Tibial nerve (tissue), 4 donors: Measurements from ENCODE around the gene C11orf71. TPM values are rescaled to one million over a fixed set of nuclear protein-coding genes. Genes with fewer than 3 reads are reported as not detected.

ENCODE experiments used
- DNase-seq, 2 donors: peaks; one replicate each; pipeline ENCODE4 v3.0.0-alpha.2; 2019; ENCODE audit warnings: low spot score in 2 of 2
- H3K27ac ChIP-seq, 4 donors: fragments of 200-600 bp; sonication (generic) in 3 of 4; one replicate each; pipeline ENCODE4 v1.5.1; 2017 to 2019; ENCODE audit warnings: mild to moderate bottlenecking in 1 of 4
- H3K27me3 ChIP-seq, 2 donors: fragments of 200-600 bp; sonication (generic) in 1 of 2; one replicate each; pipeline versions ENCODE4 v1.5.1 to v1.6.0; 2017 to 2019
- H3K36me3 ChIP-seq, 3 donors: fragments of 200-600 bp; sonication (generic); one replicate each; pipeline ENCODE4 v1.5.1; 2018 to 2019
- H3K4me1 ChIP-seq, 4 donors: fragments of 200-600 bp; sonication (generic) in 3 of 4; one replicate each; pipeline ENCODE4 v1.5.1; 2017 to 2019
- H3K4me3 ChIP-seq, 4 donors: fragments of 200-600 bp; sonication (generic) in 3 of 4; one replicate each; pipeline ENCODE4 v1.5.1; 2017 to 2019; ENCODE audit warnings: mild to moderate bottlenecking in 1 of 4, moderate library complexity in 1 of 4
- H3K9me3 ChIP-seq, 4 donors: fragments of 200-600 bp; sonication (generic) in 3 of 4; one replicate each; pipeline ENCODE4 v1.5.1; 2017 to 2019
- EP300 ChIP-seq, 2 donors: sonication (generic); formaldehyde crosslinking; IDR thresholded peaks; one replicate each; pipeline ENCODE4 v1.6.1; 2017; ENCODE audit warnings: antibody characterized with exemption in 2 of 2, mild to moderate bottlenecking in 1 of 2
- POLR2A ChIP-seq, 2 donors: fragments of 450-650 bp; IDR thresholded peaks; one replicate each; pipeline ENCODE4 v1.6.1; 2017; ENCODE audit warnings: antibody characterized with exemption in 2 of 2, mild to moderate bottlenecking in 2 of 2, moderate library complexity in 2 of 2
- WGBS, 2 donors: methylation state at CpG; one replicate each; pipeline ENCODE4 v1.1.5; 2018; 5-methylcytosine and 5-hydroxymethylcytosine counted together
- total RNA-seq, 4 donors: library from RNA; depleted of rRNA; stranded (reverse); fragments of >200 nt; gene quantifications; one replicate each; pipeline ENCODE4 v1.1.0, GENCODE V29; 2016
- TF ChIP-seq, protein P1 (sequence below), 5 experiments: fragments of 200-600 bp in 3 of 5; fragments of 450-650 bp in 2 of 5; sonication (generic) in 3 of 5; IDR thresholded peaks; one replicate each; pipeline ENCODE4 v1.5.1; 2016 to 2019; ENCODE audit warnings: antibody characterized with exemption in 5 of 5, mild to moderate bottlenecking in 3 of 5, moderate library complexity in 2 of 5

Gene C11orf71
- total RNA-seq, 4 donors from 2014 or later, result 3.3 to 16.0 (median 13.5) TPM

- TF ChIP-seq, protein P1, sequence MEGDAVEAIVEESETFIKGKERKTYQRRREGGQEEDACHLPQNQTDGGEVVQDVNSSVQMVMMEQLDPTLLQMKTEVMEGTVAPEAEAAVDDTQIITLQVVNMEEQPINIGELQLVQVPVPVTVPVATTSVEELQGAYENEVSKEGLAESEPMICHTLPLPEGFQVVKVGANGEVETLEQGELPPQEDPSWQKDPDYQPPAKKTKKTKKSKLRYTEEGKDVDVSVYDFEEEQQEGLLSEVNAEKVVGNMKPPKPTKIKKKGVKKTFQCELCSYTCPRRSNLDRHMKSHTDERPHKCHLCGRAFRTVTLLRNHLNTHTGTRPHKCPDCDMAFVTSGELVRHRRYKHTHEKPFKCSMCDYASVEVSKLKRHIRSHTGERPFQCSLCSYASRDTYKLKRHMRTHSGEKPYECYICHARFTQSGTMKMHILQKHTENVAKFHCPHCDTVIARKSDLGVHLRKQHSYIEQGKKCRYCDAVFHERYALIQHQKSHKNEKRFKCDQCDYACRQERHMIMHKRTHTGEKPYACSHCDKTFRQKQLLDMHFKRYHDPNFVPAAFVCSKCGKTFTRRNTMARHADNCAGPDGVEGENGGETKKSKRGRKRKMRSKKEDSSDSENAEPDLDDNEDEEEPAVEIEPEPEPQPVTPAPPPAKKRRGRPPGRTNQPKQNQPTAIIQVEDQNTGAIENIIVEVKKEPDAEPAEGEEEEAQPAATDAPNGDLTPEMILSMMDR (IDR thresholded peaks at IDR 0.05), result no peak
- no peak for TF ChIP-seq POLR2A (IDR thresholded peaks at IDR 0.05)
- no peak for TF ChIP-seq EP300 (IDR thresholded peaks at IDR 0.05)
- no peaks in the 10 kb centered on the region for H3K36me3 ChIP-seq
- 77 to 81% methylated on average over 5 of the region's 5 CpGs for WGBS, 2 donors
- H3K4me3 ChIP-seq, result no peak overlapping the region
- no peaks in the 10 kb centered on the region for H3K27me3 ChIP-seq
- no peak for DNase-seq
- H3K27ac ChIP-seq, result no peak overlapping the region
- H3K9me3 ChIP-seq, result no peaks in the 10 kb centered on the region
- peaks cover 0 to 3% (median 0%) of the 10 kb centered on the region in 4 donors for H3K4me1 ChIP-seq
Measured at GRCh38 chr11:114368918-114369680, 31.2 kb downstream of the C11orf71 start.

DNA sequence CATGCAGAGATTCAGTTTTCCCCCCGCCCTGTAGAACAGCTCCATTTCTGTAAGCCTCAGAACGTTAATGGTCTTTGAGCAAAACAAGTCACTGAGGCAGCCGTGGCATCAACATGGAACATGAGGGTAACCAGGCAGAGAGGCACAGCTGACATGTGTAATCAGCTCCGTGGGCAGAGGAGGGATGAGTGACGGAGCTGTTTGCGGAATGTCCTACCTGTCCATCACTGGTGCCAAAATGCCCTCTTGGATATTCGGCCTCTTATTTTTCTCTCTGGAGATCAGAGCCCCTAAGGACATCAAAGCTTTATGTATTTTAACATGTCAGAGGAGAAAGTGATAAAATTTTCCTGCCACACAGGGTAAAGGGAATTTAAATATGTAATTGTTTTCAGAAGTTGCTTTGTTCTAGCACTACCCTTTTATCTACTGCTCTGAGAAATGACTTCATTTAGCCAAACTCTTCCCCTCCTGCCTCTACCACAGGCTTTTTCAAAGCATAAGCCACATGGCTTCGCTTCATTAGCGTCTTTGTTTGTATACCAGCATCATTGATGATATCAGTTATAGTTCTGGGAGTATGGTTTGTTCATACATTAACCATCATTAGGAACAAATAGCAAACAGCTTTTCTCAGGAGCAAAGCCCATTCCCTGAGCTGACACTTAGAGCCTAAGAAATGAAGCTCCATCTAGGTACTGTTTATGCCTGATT is 32.9 kb downstream of the C11orf71 start:
- Histone ChIP-seq H3K36me3 (no peaks in the 10 kb centered on the region), H3K4me3 (no peak overlapping the region), H3K27me3 (no peaks in the 10 kb centered on the region), H3K27ac (no peak overlapping the region), H3K4me1 (peaks cover 0 to 3% (median 0%) of the 10 kb centered on the region in 4 donors), H3K9me3 (no peaks in the 10 kb centered on the region)
- 54 to 68% methylated on average over 9 of the region's 9 CpGs for WGBS, 2 donors
- DNase-seq, result no peak
- TF ChIP-seq POLR2A (IDR thresholded peaks at IDR 0.05), result no peak

- Histone ChIP-seq H3K9me3 (no peaks in the 10 kb centered on the region), H3K36me3 (no peaks in the 10 kb centered on the region), H3K27ac (no peak overlapping the region), H3K4me3 (no peak overlapping the region), H3K4me1 (peaks cover 0 to 3% (median 0%) of the 10 kb centered on the region in 4 donors), H3K27me3 (no peaks in the 10 kb centered on the region)
- no peak for DNase-seq
- TF ChIP-seq, protein P1 (IDR thresholded peaks at IDR 0.05), result no peak
- no peak for TF ChIP-seq EP300 (IDR thresholded peaks at IDR 0.05)
- no peak for TF ChIP-seq POLR2A (IDR thresholded peaks at IDR 0.05)
- 55 to 62% methylated on average over 13 of the region's 13 CpGs for WGBS, 2 donors
Measured at GRCh38 chr11:114366331-114367243, 33.7 kb downstream of the C11orf71 start.

GRCh38 chr11:114362958-114363357 is 37.4 kb downstream of the C11orf71 start:
- DNase-seq, result no peak
- H3K9me3 ChIP-seq, result peaks cover 0 to 4% (median 0%) of the 10 kb centered on the region in 4 donors
- no peaks in the 10 kb centered on the region for H3K27me3 ChIP-seq

DNA sequence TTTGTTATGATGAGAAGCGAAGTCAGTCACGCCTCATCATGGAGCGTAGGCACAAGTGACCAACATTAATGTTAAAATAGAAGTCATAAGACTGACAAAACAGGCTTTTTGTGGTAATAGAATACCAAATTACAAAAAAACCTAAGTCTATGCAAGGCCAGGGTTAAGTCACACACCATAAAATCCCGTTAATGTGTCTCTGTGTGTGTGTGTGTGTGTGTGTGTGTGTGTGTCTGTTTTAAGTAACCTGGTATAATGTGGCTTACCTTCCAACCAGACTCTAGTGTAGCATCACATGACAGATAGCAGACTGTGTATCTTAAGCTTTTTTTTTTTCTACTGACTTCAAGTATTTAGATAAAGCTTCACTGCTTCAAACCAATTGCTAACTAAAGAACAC is 38.0 kb downstream of the C11orf71 start:
- no peaks in the 10 kb centered on the region for H3K27me3 ChIP-seq
- WGBS, 2 donors, result 73 to 89% methylated on average over 4 of the region's 4 CpGs
- H3K36me3 ChIP-seq, result no peaks in the 10 kb centered on the region
- H3K4me3 ChIP-seq, result no peak overlapping the region
- TF ChIP-seq EP300 (IDR thresholded peaks at IDR 0.05) (no peak), POLR2A (IDR thresholded peaks at IDR 0.05) (no peak)
- TF ChIP-seq, protein P1 (IDR thresholded peaks at IDR 0.05), result no peak
- peaks cover 0 to 3% (median 0%) of the 10 kb centered on the region in 4 donors for H3K4me1 ChIP-seq
- no peak overlapping the region for H3K27ac ChIP-seq
- DNase-seq, result no peak
- peaks cover 0 to 4% (median 0%) of the 10 kb centered on the region in 4 donors for H3K9me3 ChIP-seq

More at GRCh38 chr11:114362958-114363357, 37.4 kb downstream of the C11orf71 start:
- Histone ChIP-seq H3K36me3 (no peaks in the 10 kb centered on the region), H3K4me1 (peaks cover 0 to 3% (median 0%) of the 10 kb centered on the region in 4 donors), H3K4me3 (no peak overlapping the region), H3K27ac (no peak overlapping the region)
- TF ChIP-seq, protein P1 (IDR thresholded peaks at IDR 0.05), result no peak
- no peak for TF ChIP-seq EP300 (IDR thresholded peaks at IDR 0.05)
- no peak for TF ChIP-seq POLR2A (IDR thresholded peaks at IDR 0.05)
- WGBS, 2 donors, result 71 to 75% methylated on average over 3 of the region's 3 CpGs
